Retinal pigment epithelial cell (primary cell): ENCODE results near the gene CENPL.
"Not testable (repeated sequence)": the region's sequence is repeated elsewhere in the genome, so short reads cannot be mapped to it uniquely, and the experiment has no call there.

ENCODE experiments used
- DNase-seq: peaks from one replicate; pipeline ENCODE4 v3.0.0-alpha.2; 2010; ENCODE audit warnings: low read depth
- H3K4me3 ChIP-seq: 2 replicates; pipeline ENCODE4 v1.5.1; 2011; ENCODE audit warnings: mild to moderate bottlenecking, low read length, control low read depth, moderate library complexity
- CTCF ChIP-seq: conservative IDR thresholded peaks from 2 replicates; pipeline ENCODE4 v1.5.1; 2011; ENCODE audit warnings: low read depth, low read length, control low read depth, inconsistent platforms

CENPL gene

GRCh38 chr1:173862769-173863223 is 38.1 kb upstream of the CENPL start:
- no peak overlapping the region for H3K4me3 ChIP-seq
- DNase-seq, result no peak
- TF ChIP-seq CTCF, result no peak

- H3K4me3 ChIP-seq, DNase-seq: not testable (repeated sequence)
Observed at GRCh38 chr1:173862146-173862768, 37.6 kb upstream of the CENPL start.

GRCh38 chr1:173861731-173862145 is 37.1 kb upstream of the CENPL start:
- no peak for TF ChIP-seq CTCF
- H3K4me3 ChIP-seq, result no peak overlapping the region
- DNase-seq, result no peak

- no peak for TF ChIP-seq CTCF
- no peak for DNase-seq
- H3K4me3 ChIP-seq, result no peak overlapping the region
Observed at GRCh38 chr1:173860065-173860464, 35.4 kb upstream of the CENPL start.

GRCh38 chr1:173859547-173859946 is 34.9 kb upstream of the CENPL start:
- DNase-seq, H3K4me3 ChIP-seq: not testable (repeated sequence)

GRCh38 chr1:173857363-173857917 is 32.8 kb upstream of the CENPL start:
- TF ChIP-seq CTCF, result no peak
- no peak overlapping the region for H3K4me3 ChIP-seq
- no peak for DNase-seq

- no peak for TF ChIP-seq CTCF
- DNase-seq, result no peak
- no peak overlapping the region for H3K4me3 ChIP-seq
Observed at GRCh38 chr1:173856903-173857302, 32.2 kb upstream of the CENPL start.

GRCh38 chr1:173856014-173856413 is 31.3 kb upstream of the CENPL start:
- DNase-seq, result no peak
- no peak for TF ChIP-seq CTCF
- no peak overlapping the region for H3K4me3 ChIP-seq
